GM12864 (cell line): ENCODE results near the gene PNKD.

Experiments used
- DNase-seq: peaks from one replicate; pipeline ENCODE4 v3.0.0-alpha.2; 2011; ENCODE audit warnings: low read depth
- H3K4me3 ChIP-seq: 2 replicates; pipeline ENCODE4 v1.5.1; 2011; ENCODE audit warnings: mild to moderate bottlenecking, low read depth, low read length, control low read depth
- CTCF ChIP-seq: IDR thresholded peaks from 2 replicates; pipeline ENCODE4 v1.5.1; 2011; ENCODE audit warnings: low read depth, mild to moderate bottlenecking, moderate library complexity, low read length, control low read depth, inconsistent platforms; ENCODE audit errors: missing control alignments

PNKD gene

GRCh38 chr2:218381916-218382366 is 111.6 kb downstream of the PNKD start, which contains the start of gene SLC11A1:
Gene SLC11A1, plus strand, starts transcription at chr2:218382273. Its CDS starts 96 bp downstream, at chr2:218382369.
- no peak within 1 kb of the TSS for H3K4me3 ChIP-seq
- TF ChIP-seq CTCF: no peak
- no peak for DNase-seq

- H3K4me3 ChIP-seq: no peak overlapping the region
- TF ChIP-seq CTCF: no peak
- no peak for DNase-seq
Observed at GRCh38 chr2:218382785-218383184, 112.5 kb downstream of the PNKD start.

DNA sequence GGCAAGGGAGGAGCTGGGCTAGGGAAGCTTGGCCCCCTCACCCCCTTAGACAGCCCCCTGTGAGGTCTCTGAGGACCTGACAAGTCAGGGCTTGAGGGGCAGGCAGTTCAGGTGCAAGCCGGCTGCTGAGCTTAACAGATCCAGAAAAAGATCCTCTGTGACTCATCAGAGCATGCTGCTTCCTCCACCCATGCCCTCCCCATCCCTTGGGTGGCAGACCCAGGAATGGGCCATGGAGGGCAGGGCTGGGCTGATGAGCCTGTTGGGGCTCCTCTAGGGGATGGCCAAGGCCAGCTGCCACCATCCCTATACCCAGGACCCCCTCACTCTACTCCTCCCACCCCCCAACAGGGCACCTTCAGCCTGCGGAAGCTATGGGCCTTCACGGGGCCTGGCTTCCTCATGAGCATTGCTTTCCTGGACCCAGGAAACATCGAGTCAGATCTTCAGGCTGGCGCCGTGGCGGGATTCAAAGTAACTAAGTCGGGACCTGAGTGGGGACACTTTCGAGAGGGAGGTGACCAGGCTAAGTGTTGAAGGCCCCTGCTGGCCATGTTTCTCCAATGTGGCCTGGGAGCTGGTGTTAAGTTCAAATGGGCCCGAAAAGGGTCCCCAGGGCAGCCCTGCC is 113.7 kb downstream of the PNKD start:
- DNase-seq: no peak
- no peak for TF ChIP-seq CTCF

DNA sequence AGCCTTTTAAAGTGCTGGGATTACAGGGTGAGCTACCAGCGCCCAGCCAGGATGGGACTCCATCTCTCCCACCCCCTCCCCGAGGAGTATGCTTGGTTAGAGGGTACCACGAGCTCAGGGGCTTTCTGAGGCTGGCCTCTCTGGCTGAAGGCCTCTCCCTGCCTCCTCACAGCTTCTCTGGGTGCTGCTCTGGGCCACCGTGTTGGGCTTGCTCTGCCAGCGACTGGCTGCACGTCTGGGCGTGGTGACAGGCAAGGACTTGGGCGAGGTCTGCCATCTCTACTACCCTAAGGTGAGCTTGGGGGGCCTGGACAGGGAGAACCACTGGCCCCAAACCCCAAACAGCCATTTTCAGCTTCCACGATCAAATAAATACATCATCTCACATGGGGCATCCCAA is 114.7 kb downstream of the PNKD start:
- TF ChIP-seq CTCF: no peak
- DNase-seq: no peak

More for the DNA sequence above, 113.7 kb downstream of the PNKD start:
- H3K4me3 ChIP-seq: no peak overlapping the region

DNA sequence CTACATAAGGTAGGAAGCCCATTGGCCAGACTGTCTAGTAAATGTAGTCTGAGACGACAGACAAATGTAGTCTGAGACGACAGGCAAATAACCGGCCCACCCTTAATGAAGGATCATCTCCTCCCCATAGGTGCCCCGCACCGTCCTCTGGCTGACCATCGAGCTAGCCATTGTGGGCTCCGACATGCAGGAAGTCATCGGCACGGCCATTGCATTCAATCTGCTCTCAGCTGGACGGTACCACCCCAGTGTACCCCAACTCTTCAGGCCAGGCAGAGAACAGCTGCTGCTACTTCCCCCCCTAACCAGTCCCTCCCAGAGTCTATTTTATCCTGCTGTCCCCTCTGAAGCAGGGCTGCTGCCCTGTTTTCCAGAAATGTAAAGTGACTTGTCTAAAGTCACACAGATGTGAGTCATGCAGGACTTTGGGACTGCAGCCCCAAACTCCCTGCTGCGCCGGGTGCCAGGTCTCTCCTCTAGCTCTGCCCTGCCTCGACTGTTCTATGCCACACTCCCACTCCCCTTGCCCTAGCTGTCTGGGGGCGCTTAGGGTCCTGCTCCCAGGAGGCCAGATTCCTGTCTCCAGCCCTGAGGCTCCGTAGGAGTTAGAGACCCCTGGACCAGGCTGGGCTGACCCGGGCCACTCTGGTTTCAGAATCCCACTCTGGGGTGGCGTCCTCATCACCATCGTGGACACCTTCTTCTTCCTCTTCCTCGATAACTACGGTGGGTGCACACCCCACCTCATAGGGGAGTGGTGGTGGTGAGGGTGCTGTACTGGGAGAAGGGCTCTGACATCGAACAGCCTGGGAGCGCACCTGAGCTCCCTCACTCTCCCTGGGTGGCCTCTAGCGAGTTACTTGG is 116.4 kb downstream of the PNKD start:
- DNase-seq: no peak
- no peak overlapping the region for H3K4me3 ChIP-seq
- TF ChIP-seq CTCF: no peak

More for the DNA sequence above, 114.7 kb downstream of the PNKD start:
- no peak overlapping the region for H3K4me3 ChIP-seq

DNA sequence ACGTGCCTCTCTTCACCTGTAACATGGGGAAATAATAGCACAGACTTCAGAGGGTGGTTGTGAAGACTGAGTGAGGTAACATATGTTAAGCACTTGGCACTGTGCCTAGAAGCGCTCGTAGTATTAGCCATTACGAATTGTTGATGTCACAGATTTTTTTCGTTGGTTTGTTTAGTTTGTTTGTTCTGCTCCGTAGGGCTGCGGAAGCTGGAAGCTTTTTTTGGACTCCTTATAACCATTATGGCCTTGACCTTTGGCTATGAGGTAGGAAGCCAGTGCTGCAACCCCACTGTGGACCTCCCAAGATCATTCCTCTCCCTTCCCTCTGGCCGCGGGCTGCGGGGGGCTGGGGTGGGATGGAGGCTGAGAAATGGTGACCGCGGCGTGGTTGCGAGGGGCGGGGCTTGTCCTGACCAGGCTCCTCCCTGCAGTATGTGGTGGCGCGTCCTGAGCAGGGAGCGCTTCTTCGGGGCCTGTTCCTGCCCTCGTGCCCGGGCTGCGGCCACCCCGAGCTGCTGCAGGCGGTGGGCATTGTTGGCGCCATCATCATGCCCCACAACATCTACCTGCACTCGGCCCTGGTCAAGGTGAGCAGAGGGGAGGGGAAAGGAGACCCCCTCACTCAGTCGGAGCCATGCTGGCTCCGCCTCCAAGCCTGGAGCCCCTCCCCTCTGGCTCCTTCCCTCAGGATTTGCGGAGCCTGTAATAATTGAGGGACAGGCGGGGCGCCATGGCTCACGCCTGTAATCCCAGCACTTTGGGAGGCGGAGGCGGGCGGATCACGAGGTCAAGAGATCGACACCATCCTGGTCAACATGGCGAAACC is 117.3 kb downstream of the PNKD start:
- no peak for TF ChIP-seq CTCF
- DNase-seq: no peak
- no peak overlapping the region for H3K4me3 ChIP-seq
